Nephron progenitor cell (in vitro differentiated cells): Measurements from ENCODE around the gene CAMLG.
A peak's percentile ranks its signal among the peaks of the same experiment; 100 is the strongest.

Experiments
- DNase-seq: peaks from one replicate; pipeline ENCODE4 v3.0.0; 2021
- H3K27ac Mint-ChIP-seq: 2 replicates; pipeline ENCODE4 v1.8.0; 2021; ENCODE audit warnings: mild to moderate bottlenecking, moderate library complexity, mixed read lengths
- H3K27me3 Mint-ChIP-seq: 2 replicates; pipeline ENCODE4 v1.8.0; 2021; ENCODE audit warnings: mild to moderate bottlenecking, low read depth, mixed read lengths; ENCODE audit not compliant: poor library complexity
- H3K36me3 Mint-ChIP-seq: 2 replicates; pipeline ENCODE4 v1.8.0; 2021; ENCODE audit warnings: low read depth, mixed read lengths
- H3K4me1 Mint-ChIP-seq: 2 replicates; pipeline ENCODE4 v1.8.0; 2021; ENCODE audit warnings: mixed read lengths
- H3K4me3 Mint-ChIP-seq: 2 replicates; pipeline ENCODE4 v1.8.0; 2021; ENCODE audit warnings: mild to moderate bottlenecking, moderate library complexity, mixed read lengths
- H3K9me3 Mint-ChIP-seq: 2 replicates; pipeline ENCODE4 v1.8.0; 2021; ENCODE audit warnings: mild to moderate bottlenecking, moderate library complexity, mixed read lengths
- TF ChIP-seq, protein P1 (sequence below): fragments of 200-600 bp; sonication (generic); IDR thresholded peaks from 2 replicates; pipeline ENCODE4 v1.5.0; 2021; ENCODE audit warnings: antibody characterized with exemption

Gene CAMLG

DNA sequence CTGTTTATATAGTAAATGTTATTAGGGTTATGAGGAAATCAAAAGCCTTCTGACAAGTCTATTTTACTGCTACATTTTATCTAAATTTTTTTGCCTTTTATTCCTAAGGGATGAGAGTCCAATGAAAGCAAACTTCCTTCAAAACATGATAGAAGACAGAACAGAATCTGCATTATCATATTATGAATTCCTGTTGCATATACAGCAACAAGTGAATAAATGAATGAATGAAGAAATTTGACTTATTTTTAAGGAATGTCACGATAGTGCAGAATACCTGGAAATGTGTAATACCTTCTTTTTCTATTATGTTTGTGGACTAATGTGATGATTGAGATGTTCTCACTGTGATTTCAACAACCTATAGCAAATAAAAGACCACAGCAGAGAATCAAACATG lies 13.5 kb upstream of the CAMLG start:
- Mint-ChIP-seq H3K4me3 (no peak overlapping the region), H3K36me3 (peaks cover 12% of the 10 kb centered on the region), H3K4me1 (no peaks in the 10 kb centered on the region), H3K9me3 (no peaks in the 10 kb centered on the region), H3K27ac (no peak overlapping the region), H3K27me3 (no peaks in the 10 kb centered on the region)
- DNase-seq = no peak
- TF ChIP-seq, protein P1, sequence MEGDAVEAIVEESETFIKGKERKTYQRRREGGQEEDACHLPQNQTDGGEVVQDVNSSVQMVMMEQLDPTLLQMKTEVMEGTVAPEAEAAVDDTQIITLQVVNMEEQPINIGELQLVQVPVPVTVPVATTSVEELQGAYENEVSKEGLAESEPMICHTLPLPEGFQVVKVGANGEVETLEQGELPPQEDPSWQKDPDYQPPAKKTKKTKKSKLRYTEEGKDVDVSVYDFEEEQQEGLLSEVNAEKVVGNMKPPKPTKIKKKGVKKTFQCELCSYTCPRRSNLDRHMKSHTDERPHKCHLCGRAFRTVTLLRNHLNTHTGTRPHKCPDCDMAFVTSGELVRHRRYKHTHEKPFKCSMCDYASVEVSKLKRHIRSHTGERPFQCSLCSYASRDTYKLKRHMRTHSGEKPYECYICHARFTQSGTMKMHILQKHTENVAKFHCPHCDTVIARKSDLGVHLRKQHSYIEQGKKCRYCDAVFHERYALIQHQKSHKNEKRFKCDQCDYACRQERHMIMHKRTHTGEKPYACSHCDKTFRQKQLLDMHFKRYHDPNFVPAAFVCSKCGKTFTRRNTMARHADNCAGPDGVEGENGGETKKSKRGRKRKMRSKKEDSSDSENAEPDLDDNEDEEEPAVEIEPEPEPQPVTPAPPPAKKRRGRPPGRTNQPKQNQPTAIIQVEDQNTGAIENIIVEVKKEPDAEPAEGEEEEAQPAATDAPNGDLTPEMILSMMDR = no peak

DNA sequence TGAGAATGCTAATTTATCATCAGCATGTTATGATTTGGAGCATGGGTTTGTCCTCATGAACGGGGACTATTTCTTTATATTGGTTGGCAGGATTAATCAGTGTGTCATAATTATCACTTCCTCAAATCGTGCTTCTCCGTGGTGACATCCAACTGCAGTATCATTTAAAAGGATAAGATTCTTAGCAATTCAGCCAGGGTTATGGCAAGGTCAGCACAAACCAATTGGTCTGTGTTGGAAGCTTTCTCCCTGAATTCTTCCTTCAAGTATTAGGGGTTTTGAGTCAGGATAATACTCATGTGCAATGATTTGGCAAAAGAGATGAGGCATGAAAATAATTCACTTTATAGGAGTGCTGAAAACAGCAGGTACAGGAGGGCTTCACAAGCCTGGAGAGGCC lies 5.5 kb upstream of the CAMLG start:
- Mint-ChIP-seq H3K4me3 (no peak overlapping the region), H3K36me3 (no peaks in the 10 kb centered on the region)

DNA sequence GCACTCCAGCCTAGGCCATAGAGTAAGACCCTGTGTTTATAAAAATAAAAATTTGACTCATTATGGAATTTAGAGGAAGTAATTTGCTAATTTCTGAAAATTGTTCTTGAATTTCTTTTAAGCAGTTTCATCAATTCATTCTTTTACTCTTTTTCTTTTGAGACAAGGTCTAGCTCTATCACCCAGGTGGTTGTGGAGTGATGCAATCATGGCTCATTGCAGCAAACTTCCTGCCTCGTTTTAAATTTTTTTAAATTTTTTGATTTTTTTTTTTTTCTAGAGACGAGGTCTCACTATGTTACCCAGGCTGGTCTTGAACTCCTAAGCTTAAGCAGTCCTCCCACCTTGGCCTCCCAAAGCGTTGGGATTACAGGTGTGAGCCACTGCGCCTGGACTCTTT lies 3.1 kb upstream of the CAMLG start:
- peaks cover 16% of the 10 kb centered on the region for H3K4me1 Mint-ChIP-seq
- peaks cover 8% of the 10 kb centered on the region for H3K27me3 Mint-ChIP-seq
- TF ChIP-seq, protein P1 = no peak
- no peaks in the 10 kb centered on the region for H3K36me3 Mint-ChIP-seq
- DNase-seq = no peak
- no peak overlapping the region for H3K4me3 Mint-ChIP-seq
- no peaks in the 10 kb centered on the region for H3K9me3 Mint-ChIP-seq
- H3K27ac Mint-ChIP-seq = no peak overlapping the region

More for the DNA sequence above, 5.5 kb upstream of the CAMLG start:
- Mint-ChIP-seq H3K9me3 (no peaks in the 10 kb centered on the region), H3K4me1 (no peaks in the 10 kb centered on the region), H3K27me3 (peaks cover 8% of the 10 kb centered on the region), H3K27ac (no peak overlapping the region)
- TF ChIP-seq, protein P1 = no peak
- DNase-seq = no peak

DNA sequence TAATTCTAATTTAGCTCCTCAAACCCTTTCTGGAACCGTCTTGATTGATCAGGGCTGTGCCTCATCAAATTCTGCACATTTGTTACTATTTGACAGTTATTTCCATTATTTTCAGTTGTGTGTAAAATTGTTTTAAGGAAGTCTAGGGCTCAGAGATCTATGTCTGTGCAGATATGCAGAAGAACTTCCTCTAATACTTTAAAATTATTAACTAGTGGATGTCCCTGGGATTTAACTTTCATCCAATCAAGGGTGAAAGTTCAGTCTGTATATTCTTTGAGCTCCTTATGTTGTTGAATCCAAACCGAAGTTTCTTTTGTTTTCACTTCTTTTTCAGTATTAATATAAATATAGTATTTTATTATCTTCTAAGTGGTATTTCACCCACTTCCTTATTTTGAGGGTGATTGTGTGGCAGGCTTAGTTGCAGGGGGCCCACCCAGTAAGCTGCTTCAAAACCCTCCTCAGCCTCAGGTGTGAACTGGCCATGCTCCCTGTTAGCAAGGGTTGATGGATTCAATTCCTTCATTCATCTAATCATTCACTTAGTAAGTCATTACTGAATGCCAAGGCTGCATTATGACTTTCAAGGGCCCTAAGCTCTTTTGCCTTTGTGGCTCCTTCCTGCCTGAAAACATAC lies 2.1 kb upstream of the CAMLG start:
- TF ChIP-seq, protein P1 = no peak
- H3K4me3 Mint-ChIP-seq = no peak overlapping the region
- H3K4me1 Mint-ChIP-seq = peaks cover 26% of the 10 kb centered on the region
- no peak overlapping the region for H3K27ac Mint-ChIP-seq
- H3K27me3 Mint-ChIP-seq = no peaks in the 10 kb centered on the region
- H3K9me3 Mint-ChIP-seq = no peaks in the 10 kb centered on the region
- H3K36me3 Mint-ChIP-seq = peaks cover 6% of the 10 kb centered on the region
- no peak for DNase-seq

DNA sequence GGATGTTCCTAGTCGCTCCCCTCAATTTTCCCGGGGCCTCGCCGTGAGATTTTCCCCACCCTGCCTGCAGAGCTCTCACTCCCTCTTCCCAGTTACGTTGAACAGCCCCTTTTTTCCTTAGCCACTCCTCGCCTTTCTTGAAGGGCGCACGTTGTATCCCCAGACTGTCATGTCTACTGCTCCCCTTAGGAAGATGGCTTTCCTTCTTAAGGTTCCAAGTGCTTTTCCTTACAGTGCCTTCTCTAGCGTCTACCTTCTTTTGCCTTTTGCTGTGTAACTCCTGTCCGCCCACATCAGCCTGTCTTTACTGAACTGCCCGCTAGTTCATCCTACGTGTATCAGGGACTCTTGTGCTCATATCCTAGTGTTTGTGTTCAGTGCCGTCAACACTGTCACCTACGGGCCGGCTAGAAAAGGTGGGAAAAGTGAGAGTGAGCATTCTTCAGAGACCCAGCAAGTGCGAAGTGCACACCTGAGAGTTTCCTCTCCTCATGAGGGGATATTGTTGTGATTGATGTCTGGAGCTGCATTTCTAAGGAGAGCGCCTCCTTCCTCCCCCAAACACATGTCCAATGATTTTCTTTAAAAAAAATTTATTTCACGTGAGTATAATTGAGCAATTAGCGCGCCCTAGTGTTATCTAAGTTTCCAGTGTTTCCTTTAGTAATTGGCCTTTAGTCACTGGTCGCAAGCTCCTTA lies 764 bp downstream of the CAMLG start:
- Mint-ChIP-seq H3K27me3 (no peaks in the 10 kb centered on the region), H3K4me1 (peaks cover 26% of the 10 kb centered on the region), H3K27ac (peak overlapping the region; percentile 76), H3K36me3 (peaks cover 23% of the 10 kb centered on the region), H3K9me3 (no peaks in the 10 kb centered on the region), H3K4me3 (peak overlapping the region; percentile 97)
- TF ChIP-seq, protein P1 = no peak
- DNase-seq = peak; percentile 24

DNA sequence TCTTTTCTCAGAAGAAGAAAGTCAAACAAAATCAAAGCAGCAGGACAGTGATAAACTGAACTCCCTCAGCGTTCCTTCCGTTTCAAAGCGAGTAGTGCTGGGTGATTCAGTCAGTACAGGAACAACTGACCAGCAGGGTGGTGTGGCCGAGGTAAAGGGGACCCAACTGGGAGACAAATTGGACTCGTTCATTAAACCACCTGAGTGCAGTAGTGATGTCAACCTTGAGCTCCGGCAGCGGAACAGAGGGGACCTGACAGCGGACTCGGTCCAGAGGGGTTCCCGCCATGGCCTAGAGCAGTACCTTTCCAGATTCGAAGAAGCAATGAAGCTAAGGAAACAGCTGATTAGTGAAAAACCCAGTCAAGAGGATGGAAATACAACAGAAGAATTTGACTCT lies 2.7 kb downstream of the CAMLG start:
- peaks cover 28% of the 10 kb centered on the region for H3K36me3 Mint-ChIP-seq
- no peaks in the 10 kb centered on the region for H3K27me3 Mint-ChIP-seq
- no peaks in the 10 kb centered on the region for H3K9me3 Mint-ChIP-seq
- no peak overlapping the region for H3K27ac Mint-ChIP-seq
- H3K4me1 Mint-ChIP-seq = peaks cover 26% of the 10 kb centered on the region
- TF ChIP-seq, protein P1 = no peak
- no peak for DNase-seq
- peak overlapping the region; percentile 32 for H3K4me3 Mint-ChIP-seq
